Left renal cortex interstitium (tissue), 4 donors: ENCODE data around the gene TMEM127. TPM values are rescaled to one million over a fixed set of nuclear protein-coding genes. Genes with fewer than 3 reads are reported as not detected.
A peak's percentile ranks its signal among the peaks of the same experiment; 100 is the strongest.
"Not testable (repeated sequence)": the region's sequence is repeated elsewhere in the genome, so short reads cannot be mapped to it uniquely, and the experiment has no call there.

Experiments used
- DNase-seq, 4 donors: peaks; one replicate each; pipeline ENCODE4 v3.0.0-alpha.2; 2013; ENCODE audit warnings: low read depth in 4 of 4, low spot score in 2 of 4, missing footprints in 1 of 4
- polyA plus RNA-seq, 4 donors: library from polyadenylated mRNA; unstranded; fragments of 120-200 nt; gene quantifications; one replicate each; pipeline ENCODE4 v1.2.1, GENCODE V29; 2013; ENCODE audit not compliant: insufficient read length in 4 of 4

TMEM127 gene
- polyA plus RNA-seq, 4 donors, result 41.9 to 46.2 (median 45.2) TPM

- DNase-seq, result no peak
Observed at GRCh38 chr2:96243843-96244242, 22.0 kb downstream of the TMEM127 start.

GRCh38 chr2:96241900-96242611 lies 23.7 kb downstream of the TMEM127 start:
- no peak for DNase-seq

GRCh38 chr2:96241227-96241626 lies 24.6 kb downstream of the TMEM127 start:
- DNase-seq, result no peak

- DNase-seq, result no peak
Observed at GRCh38 chr2:96240341-96241038, 25.3 kb downstream of the TMEM127 start.

- no peak for DNase-seq
Observed at GRCh38 chr2:96239745-96240264, 26.0 kb downstream of the TMEM127 start.

- DNase-seq, result no peak
Observed at GRCh38 chr2:96239091-96239490, 26.7 kb downstream of the TMEM127 start.

- no peak for DNase-seq
Observed at GRCh38 chr2:96238266-96238665, 27.5 kb downstream of the TMEM127 start.

- DNase-seq, result no peak
Observed at GRCh38 chr2:96236882-96237281, 28.9 kb downstream of the TMEM127 start.

GRCh38 chr2:96233880-96234316 lies 31.9 kb downstream of the TMEM127 start:
- no peak for DNase-seq

GRCh38 chr2:96233436-96233835 lies 32.4 kb downstream of the TMEM127 start:
- no peak for DNase-seq

GRCh38 chr2:96231316-96231715 lies 34.5 kb downstream of the TMEM127 start:
- DNase-seq, result no peak

GRCh38 chr2:96225016-96225533 lies 40.7 kb downstream of the TMEM127 start:
- no peak for DNase-seq

GRCh38 chr2:96221106-96221505 lies 44.7 kb downstream of the TMEM127 start:
- DNase-seq, result not testable (repeated sequence)

- not testable (repeated sequence) for DNase-seq
Observed at GRCh38 chr2:96219959-96220358, 45.8 kb downstream of the TMEM127 start.

GRCh38 chr2:96218508-96219131 lies 47.2 kb downstream of the TMEM127 start:
- no peak for DNase-seq

- no peak for DNase-seq
Observed at GRCh38 chr2:96214554-96214953, 51.2 kb downstream of the TMEM127 start.

- DNase-seq, result no peak
Observed at GRCh38 chr2:96213379-96213778, 52.4 kb downstream of the TMEM127 start.

- DNase-seq, result no peak
Observed at GRCh38 chr2:96212339-96212738, 53.5 kb downstream of the TMEM127 start.

GRCh38 chr2:96209729-96210085 lies 56.1 kb downstream of the TMEM127 start:
- no peak for DNase-seq

GRCh38 chr2:96209011-96209728 lies 56.6 kb downstream of the TMEM127 start:
- peak in 1 of 4 donors; percentile 21 for DNase-seq
